Gastroesophageal sphincter (tissue), 4 donors: ENCODE data around the gene EPHA8. TPM values are rescaled to one million over a fixed set of nuclear protein-coding genes. Genes with fewer than 3 reads are reported as not detected.

ENCODE experiments used
- ATAC-seq: fragments of 150-250 bp; one replicate; pipeline ENCODE4 v1.9.1; 2016; ENCODE audit warnings: mild to moderate bottlenecking, moderate library complexity
- H3K27ac ChIP-seq, 4 donors: fragments of 200-600 bp; sonication (generic) in 3 of 4; 1 replicate in 3 of 4; 2 replicates in 1 of 4; pipeline ENCODE4 v1.5.1; 2016 to 2019
- H3K27me3 ChIP-seq: fragments of 200-600 bp; sonication (generic); one replicate; pipeline ENCODE4 v1.5.1; 2019
- H3K36me3 ChIP-seq, 2 donors: fragments of 200-600 bp; sonication (generic); one replicate each; pipeline ENCODE4 v1.5.1; 2019; ENCODE audit warnings: control low read depth in 1 of 2
- H3K4me1 ChIP-seq, 3 donors: fragments of 200-600 bp; sonication (generic); 1 replicate in 2 of 3; 2 replicates in 1 of 3; pipeline ENCODE4 v1.5.1; 2016 to 2019; ENCODE audit warnings: control low read depth in 2 of 3
- H3K4me3 ChIP-seq, 2 donors: fragments of 200-600 bp; sonication (generic); one replicate each; pipeline ENCODE4 v1.5.1; 2019; ENCODE audit warnings: mild to moderate bottlenecking in 1 of 2, moderate library complexity in 1 of 2
- H3K9me3 ChIP-seq, 3 donors: fragments of 200-600 bp; sonication (generic); one replicate each; pipeline ENCODE4 v1.5.1; 2017 to 2019; ENCODE audit warnings: control low read depth in 2 of 3
- CTCF ChIP-seq, 4 experiments: fragments of 200-600 bp in 2 of 4; fragments of 450-650 bp in 2 of 4; sonication (generic) in 1 of 4; IDR thresholded peaks; one replicate each; pipeline ENCODE4 v1.5.1; 2017 to 2019; ENCODE audit warnings: antibody characterized with exemption in 4 of 4, mild to moderate bottlenecking in 2 of 4, moderate library complexity in 2 of 4
- EP300 ChIP-seq: sonication (generic); formaldehyde crosslinking; IDR thresholded peaks from one replicate; pipeline ENCODE4 v1.6.1; 2017; ENCODE audit warnings: antibody characterized with exemption, mild to moderate bottlenecking
- POLR2A ChIP-seq, 2 donors: fragments of 450-650 bp; IDR thresholded peaks; one replicate each; pipeline ENCODE4 v1.6.1; 2017; ENCODE audit warnings: antibody characterized with exemption in 2 of 2, mild to moderate bottlenecking in 2 of 2, moderate library complexity in 1 of 2
- POLR2AphosphoS5 ChIP-seq: sonication (generic); formaldehyde crosslinking; IDR thresholded peaks from one replicate; pipeline ENCODE4 v1.6.1; 2017; ENCODE audit warnings: antibody characterized with exemption
- WGBS, 2 donors: methylation state at CpG; one replicate each; pipeline ENCODE4 v1.1.5; 2018; ENCODE audit warnings: low coverage in 1 of 2; 5-methylcytosine and 5-hydroxymethylcytosine counted together
- total RNA-seq, 4 donors: library from RNA; depleted of rRNA; stranded (reverse); fragments of >200 nt; gene quantifications; one replicate each; pipeline ENCODE4 v1.1.0, GENCODE V29; 2016

Gene EPHA8
- total RNA-seq, 4 donors from 2014 or later, result 0.08 to 0.37 (median 0.13) TPM; not detected in 1

- no peak for TF ChIP-seq POLR2AphosphoS5
- no peak for TF ChIP-seq POLR2A (IDR thresholded peaks at IDR 0.05)
- TF ChIP-seq EP300, result no peak
- no peak for TF ChIP-seq CTCF (IDR thresholded peaks at IDR 0.05)
- H3K4me3 ChIP-seq, result no peak overlapping the region
- 84 to 85% methylated on average over 5 to 15 of the region's 16 CpGs for WGBS, 2 donors
- H3K36me3 ChIP-seq, result no peaks in the 10 kb centered on the region
- H3K27ac ChIP-seq, result no peak overlapping the region
- no peak for ATAC-seq
- H3K27me3 ChIP-seq, result peaks cover 10% of the 10 kb centered on the region
- no peaks in the 10 kb centered on the region for H3K9me3 ChIP-seq
- H3K4me1 ChIP-seq, result no peaks in the 10 kb centered on the region
Observed at GRCh38 chr1:22539510-22540118, 23.7 kb upstream of the EPHA8 start.

- H3K36me3 ChIP-seq, result no peaks in the 10 kb centered on the region
- no peak for TF ChIP-seq POLR2AphosphoS5
- TF ChIP-seq EP300, result no peak
- TF ChIP-seq POLR2A (IDR thresholded peaks at IDR 0.05), result no peak
- TF ChIP-seq CTCF (IDR thresholded peaks at IDR 0.05), result no peak
- WGBS, 2 donors, result 58 to 62% methylated on average over 5 of the region's 5 CpGs
- H3K27me3 ChIP-seq, result peaks cover 17% of the 10 kb centered on the region
- H3K4me1 ChIP-seq, result no peaks in the 10 kb centered on the region
- H3K4me3 ChIP-seq, result no peak overlapping the region
- ATAC-seq, result no peak
- H3K9me3 ChIP-seq, result no peaks in the 10 kb centered on the region
- no peak overlapping the region for H3K27ac ChIP-seq
Observed at GRCh38 chr1:22540337-22540736, 23.0 kb upstream of the EPHA8 start.

GRCh38 chr1:22542886-22543285 lies 20.4 kb upstream of the EPHA8 start:
- ATAC-seq, result no peak
- no peak overlapping the region for H3K27ac ChIP-seq
- WGBS, 2 donors, result 20 to 40% methylated on average over 1 of the region's 9 CpGs

GRCh38 chr1:22543679-22544078 lies 19.6 kb upstream of the EPHA8 start:
- ATAC-seq, result no peak
- Histone ChIP-seq H3K36me3 (no peaks in the 10 kb centered on the region), H3K4me3 (no peak overlapping the region), H3K9me3 (no peaks in the 10 kb centered on the region), H3K4me1 (no peaks in the 10 kb centered on the region), H3K27me3 (peaks cover 46% of the 10 kb centered on the region), H3K27ac (no peak overlapping the region)
- 58% methylated on average over 3 of the region's 6 CpGs; no CpG with 5 or more reads in 1 of the 2 donors for WGBS, 2 donors
- TF ChIP-seq POLR2A (IDR thresholded peaks at IDR 0.05) (no peak), EP300 (no peak), CTCF (IDR thresholded peaks at IDR 0.05) (no peak), POLR2AphosphoS5 (no peak)

More at GRCh38 chr1:22542886-22543285, 20.4 kb upstream of the EPHA8 start:
- H3K27me3 ChIP-seq, result peaks cover 38% of the 10 kb centered on the region
- H3K36me3 ChIP-seq, result no peaks in the 10 kb centered on the region
- H3K4me3 ChIP-seq, result no peak overlapping the region
- no peaks in the 10 kb centered on the region for H3K4me1 ChIP-seq
- no peaks in the 10 kb centered on the region for H3K9me3 ChIP-seq
- TF ChIP-seq CTCF (IDR thresholded peaks at IDR 0.05) (no peak), EP300 (no peak), POLR2A (IDR thresholded peaks at IDR 0.05) (no peak), POLR2AphosphoS5 (no peak)

GRCh38 chr1:22544606-22545005 lies 18.7 kb upstream of the EPHA8 start:
- TF ChIP-seq POLR2A (IDR thresholded peaks at IDR 0.05) (no peak), POLR2AphosphoS5 (no peak), CTCF (IDR thresholded peaks at IDR 0.05) (no peak), EP300 (no peak)
- WGBS, 2 donors, result 84 to 100% methylated on average over 3 to 9 of the region's 12 CpGs
- no peaks in the 10 kb centered on the region for H3K4me1 ChIP-seq
- H3K4me3 ChIP-seq, result no peak overlapping the region
- peaks cover 56% of the 10 kb centered on the region for H3K27me3 ChIP-seq
- H3K36me3 ChIP-seq, result no peaks in the 10 kb centered on the region
- H3K27ac ChIP-seq, result no peak overlapping the region
- ATAC-seq, result no peak
- H3K9me3 ChIP-seq, result no peaks in the 10 kb centered on the region
